CD4-positive, alpha-beta T cell treated with Interleukin-6 for 4 hours (primary cell): ENCODE data around the gene PLA2G4B.
A peak's percentile ranks its signal among the peaks of the same experiment; 100 is the strongest.

ENCODE experiments used
- DNase-seq: peaks from one replicate; pipeline ENCODE4 v3.0.0-alpha.2; 2020; ENCODE audit warnings: mixed read lengths

PLA2G4B gene

GRCh38 chr15:41872166-41872747 lies 33.6 kb downstream of the PLA2G4B start:
- no peak for DNase-seq

- no peak for DNase-seq
Measured at GRCh38 chr15:41873711-41874110, 35.1 kb downstream of the PLA2G4B start.

GRCh38 chr15:41874736-41875135 lies 36.1 kb downstream of the PLA2G4B start:
- DNase-seq = no peak

GRCh38 chr15:41876007-41876406 lies 37.4 kb downstream of the PLA2G4B start:
- no peak for DNase-seq

GRCh38 chr15:41876689-41877088 lies 38.0 kb downstream of the PLA2G4B start:
- no peak for DNase-seq

- no peak for DNase-seq
Measured at GRCh38 chr15:41877631-41878354, 39.1 kb downstream of the PLA2G4B start.

- DNase-seq = no peak
Measured at GRCh38 chr15:41878355-41878699, 39.7 kb downstream of the PLA2G4B start.

GRCh38 chr15:41879321-41879845 lies 40.7 kb downstream of the PLA2G4B start:
- DNase-seq = no peak

- no peak for DNase-seq
Measured at GRCh38 chr15:41880156-41880877, 41.7 kb downstream of the PLA2G4B start.

- no peak for DNase-seq
Measured at GRCh38 chr15:41881086-41881485, 42.4 kb downstream of the PLA2G4B start.

GRCh38 chr15:41881550-41881919 lies 42.9 kb downstream of the PLA2G4B start:
- DNase-seq = no peak

- DNase-seq = peak; percentile 28
Measured at GRCh38 chr15:41881920-41882688, 43.5 kb downstream of the PLA2G4B start.

GRCh38 chr15:41882689-41883483 lies 44.2 kb downstream of the PLA2G4B start:
- no peak for DNase-seq

GRCh38 chr15:41883484-41883825 lies 44.8 kb downstream of the PLA2G4B start:
- DNase-seq = no peak

GRCh38 chr15:41884458-41884857 lies 45.8 kb downstream of the PLA2G4B start:
- DNase-seq = no peak

- DNase-seq = no peak
Measured at GRCh38 chr15:41885321-41885720, 46.7 kb downstream of the PLA2G4B start.

GRCh38 chr15:41885841-41886240 lies 47.2 kb downstream of the PLA2G4B start:
- DNase-seq = no peak

- DNase-seq = no peak
Measured at GRCh38 chr15:41886741-41887140, 48.1 kb downstream of the PLA2G4B start.

GRCh38 chr15:41887161-41887560 lies 48.5 kb downstream of the PLA2G4B start:
- no peak for DNase-seq

GRCh38 chr15:41887893-41888292 lies 49.2 kb downstream of the PLA2G4B start:
- DNase-seq = no peak

GRCh38 chr15:41888662-41889253 lies 50.1 kb downstream of the PLA2G4B start:
- peak; percentile 17 for DNase-seq
